Stimulated activated naive CD8-positive, alpha-beta T cell treated with anti-CD3 and anti-CD28 coated beads, Interleukin-15, Interleukin-2, amounts not matched to agents 100 ng/mL and 50 ng/mL, for 24 hours (primary cell): Measurements from ENCODE around the gene BEAN1.
"Not testable (repeated sequence)": the region's sequence is repeated elsewhere in the genome, so short reads cannot be mapped to it uniquely, and the experiment has no call there.

Experiments used
- H3K27ac Mint-ChIP-seq: one replicate; pipeline ENCODE4 v1.8.0; 2021; ENCODE audit warnings: mild to moderate bottlenecking, mixed read lengths
- H3K27me3 Mint-ChIP-seq: one replicate; pipeline ENCODE4 v1.8.0; 2021; ENCODE audit warnings: mixed read lengths
- H3K36me3 Mint-ChIP-seq: one replicate; pipeline ENCODE4 v1.8.0; 2021; ENCODE audit warnings: low read depth, mixed read lengths
- H3K4me1 Mint-ChIP-seq: one replicate; pipeline ENCODE4 v1.8.0; 2021; ENCODE audit warnings: low read depth, mixed read lengths
- H3K4me3 Mint-ChIP-seq: one replicate; pipeline ENCODE4 v1.8.0; 2021; ENCODE audit warnings: mild to moderate bottlenecking, mixed read lengths
- H3K9me3 Mint-ChIP-seq: one replicate; pipeline ENCODE4 v1.8.0; 2021; ENCODE audit warnings: mixed read lengths

Gene BEAN1

DNA sequence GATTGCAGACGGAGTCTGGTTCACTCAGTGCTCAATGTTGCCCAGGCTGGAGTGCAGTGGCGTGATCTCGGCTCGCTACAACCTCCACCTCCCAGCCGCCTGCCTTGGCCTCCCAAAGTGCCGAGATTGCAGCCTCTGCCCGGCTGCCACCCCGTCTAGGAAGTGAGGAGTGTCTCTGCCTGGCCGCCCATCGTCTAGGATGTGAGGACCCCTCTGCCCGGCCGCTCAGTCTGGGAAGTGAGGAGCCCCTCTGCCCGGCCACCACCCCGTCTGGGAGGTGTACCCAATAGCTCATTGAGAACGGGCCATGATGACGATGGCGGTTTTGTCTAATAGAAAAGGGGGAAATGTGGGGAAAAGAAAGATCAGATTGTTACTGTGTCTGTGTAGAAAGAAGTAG is 87.3 kb downstream of the BEAN1 start:
- H3K36me3 Mint-ChIP-seq, H3K9me3 Mint-ChIP-seq, H3K27ac Mint-ChIP-seq, H3K4me3 Mint-ChIP-seq, H3K27me3 Mint-ChIP-seq: not testable (repeated sequence)
- peaks cover 52% of the 10 kb centered on the region for H3K4me1 Mint-ChIP-seq

DNA sequence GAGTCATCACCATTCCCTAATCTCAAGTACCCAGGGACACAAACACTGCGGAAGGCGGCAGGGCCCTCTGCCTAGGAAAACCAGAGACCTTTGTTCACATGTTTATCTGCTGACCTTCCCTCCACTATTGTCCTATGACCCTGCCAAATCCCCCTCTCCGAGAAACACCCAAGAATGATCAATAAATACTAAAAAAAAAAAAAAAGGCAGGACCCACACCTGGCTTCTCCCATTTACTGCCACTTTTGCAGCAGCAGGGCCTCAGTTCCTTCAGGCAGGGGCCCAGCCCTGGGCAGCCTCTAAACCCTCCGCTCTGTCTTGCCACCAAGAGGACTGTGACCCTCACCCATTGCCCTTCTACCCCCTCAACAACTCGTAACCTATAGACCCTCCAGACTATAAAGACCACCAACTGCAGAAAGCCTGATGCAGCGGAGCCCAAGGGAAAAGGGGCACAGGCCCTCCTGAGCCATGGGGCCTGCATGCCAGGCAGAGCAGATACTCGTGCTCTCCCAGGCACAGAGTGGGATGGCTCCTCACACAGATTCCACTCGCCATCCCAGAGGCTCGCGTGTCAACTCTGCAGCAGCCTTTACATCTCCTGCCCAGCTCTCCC is 88.0 kb downstream of the BEAN1 start:
- H3K36me3 Mint-ChIP-seq, H3K9me3 Mint-ChIP-seq, H3K4me3 Mint-ChIP-seq, H3K27me3 Mint-ChIP-seq: not testable (repeated sequence)
- peak overlapping the region; percentile 50 for H3K27ac Mint-ChIP-seq
- H3K4me1 Mint-ChIP-seq = peaks cover 59% of the 10 kb centered on the region

DNA sequence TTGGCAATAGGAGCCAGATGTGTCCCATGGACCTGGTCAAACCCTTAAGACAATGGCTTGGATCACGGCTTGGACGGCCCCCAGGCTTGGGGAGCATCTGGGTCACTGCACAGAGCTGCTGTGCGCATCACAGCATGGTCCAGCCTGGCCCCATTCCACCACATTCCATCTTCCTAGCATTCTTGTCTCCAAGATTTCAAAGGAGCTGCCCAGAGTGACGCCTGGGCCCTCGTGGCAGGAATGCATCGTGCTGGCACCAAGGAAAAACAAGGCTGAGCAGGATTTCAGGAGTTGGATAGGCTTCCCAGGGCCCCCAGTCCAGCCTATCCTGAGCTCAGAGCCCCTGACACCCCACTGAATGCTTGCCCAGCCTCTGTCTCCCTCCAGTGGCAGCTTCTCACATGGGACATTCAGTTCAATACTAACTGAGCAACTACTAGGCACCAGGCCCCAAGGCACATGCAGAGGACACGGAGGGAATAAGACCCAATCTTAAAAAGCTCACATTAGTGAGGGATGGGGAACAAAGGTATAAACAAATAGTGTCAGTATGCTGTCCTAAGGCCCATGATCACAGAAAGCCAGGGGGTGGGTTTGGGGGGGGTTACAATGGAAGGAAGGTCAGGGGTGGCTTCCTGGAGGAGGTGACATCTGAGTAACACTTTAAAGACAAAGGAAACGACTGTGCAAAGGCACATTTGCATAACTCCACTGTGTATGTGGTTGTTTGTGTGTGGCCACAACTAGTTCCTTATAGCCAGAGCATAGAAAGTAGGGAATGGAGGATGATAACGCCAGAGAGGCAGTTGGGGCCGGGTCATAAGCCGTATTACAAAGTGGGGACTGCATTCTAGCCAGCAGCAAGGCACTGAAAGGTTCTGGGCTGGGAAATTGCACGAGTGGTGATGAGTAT is 88.8 kb downstream of the BEAN1 start:
- Mint-ChIP-seq H3K9me3 (no peaks in the 10 kb centered on the region), H3K27me3 (no peaks in the 10 kb centered on the region), H3K4me1 (peaks cover 67% of the 10 kb centered on the region), H3K36me3 (no peaks in the 10 kb centered on the region), H3K27ac (peak overlapping the region; percentile 96), H3K4me3 (peak overlapping the region; percentile 82)

DNA sequence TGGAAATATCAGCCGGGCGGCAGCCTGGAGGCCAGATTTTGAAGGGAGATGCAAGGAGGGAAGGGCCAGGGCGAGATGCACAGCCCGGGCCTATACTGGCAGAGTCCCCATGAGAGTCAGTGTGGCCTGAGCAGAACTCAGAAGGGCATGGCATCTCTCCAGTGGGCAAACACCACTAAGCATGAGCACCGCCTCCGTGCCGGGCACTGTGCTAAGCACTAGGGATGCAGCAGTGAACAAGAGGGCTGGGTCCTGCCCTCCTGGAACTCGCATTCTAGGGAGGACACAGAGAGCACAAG is 89.4 kb downstream of the BEAN1 start:
- no peaks in the 10 kb centered on the region for H3K27me3 Mint-ChIP-seq
- peak overlapping the region; percentile 96 for H3K27ac Mint-ChIP-seq
- no peaks in the 10 kb centered on the region for H3K36me3 Mint-ChIP-seq
- H3K4me3 Mint-ChIP-seq = peak overlapping the region; percentile 82
- no peaks in the 10 kb centered on the region for H3K9me3 Mint-ChIP-seq
- H3K4me1 Mint-ChIP-seq = peaks cover 73% of the 10 kb centered on the region

DNA sequence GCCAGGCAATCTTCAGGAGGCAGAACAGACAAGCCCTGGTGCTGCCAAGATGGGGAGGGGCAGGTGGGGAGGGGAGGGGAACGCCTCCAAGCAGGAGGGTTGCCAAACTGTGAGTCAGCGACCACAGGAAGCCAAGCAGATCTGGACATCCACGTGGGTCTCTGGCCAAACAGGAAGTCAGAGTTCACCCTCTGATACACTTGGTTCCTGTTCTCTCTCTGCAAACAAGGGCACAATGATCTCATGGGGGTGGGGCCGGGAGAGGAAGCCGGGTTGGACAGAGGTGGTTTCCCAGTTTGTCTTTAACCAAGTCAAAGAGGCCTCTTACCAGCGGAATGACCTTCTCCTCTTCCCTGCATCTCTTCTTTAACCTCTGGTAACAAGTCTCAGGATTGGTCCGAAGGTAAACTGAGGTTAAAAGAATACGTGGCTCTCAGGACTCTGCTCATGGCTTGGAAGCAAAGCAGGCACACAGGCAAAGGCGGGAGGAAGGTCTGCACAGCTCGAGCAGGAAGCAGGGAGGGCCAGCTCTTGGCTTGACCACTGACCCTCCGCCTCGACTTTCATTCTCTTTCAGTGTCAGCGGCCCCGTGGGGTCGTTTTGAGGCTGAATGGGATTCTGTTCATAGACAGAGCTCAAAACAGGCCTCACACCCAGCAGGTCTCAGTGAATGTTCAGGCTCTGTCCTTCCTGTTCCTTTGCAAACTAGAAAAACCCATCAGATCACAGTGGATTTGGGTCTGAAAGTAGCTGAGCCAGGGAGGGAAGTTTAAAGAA is 89.9 kb downstream of the BEAN1 start:
- Mint-ChIP-seq H3K4me1 (peaks cover 74% of the 10 kb centered on the region), H3K36me3 (no peaks in the 10 kb centered on the region), H3K4me3 (peak overlapping the region; percentile 82), H3K27me3 (no peaks in the 10 kb centered on the region), H3K27ac (peak overlapping the region; percentile 96), H3K9me3 (no peaks in the 10 kb centered on the region)

DNA sequence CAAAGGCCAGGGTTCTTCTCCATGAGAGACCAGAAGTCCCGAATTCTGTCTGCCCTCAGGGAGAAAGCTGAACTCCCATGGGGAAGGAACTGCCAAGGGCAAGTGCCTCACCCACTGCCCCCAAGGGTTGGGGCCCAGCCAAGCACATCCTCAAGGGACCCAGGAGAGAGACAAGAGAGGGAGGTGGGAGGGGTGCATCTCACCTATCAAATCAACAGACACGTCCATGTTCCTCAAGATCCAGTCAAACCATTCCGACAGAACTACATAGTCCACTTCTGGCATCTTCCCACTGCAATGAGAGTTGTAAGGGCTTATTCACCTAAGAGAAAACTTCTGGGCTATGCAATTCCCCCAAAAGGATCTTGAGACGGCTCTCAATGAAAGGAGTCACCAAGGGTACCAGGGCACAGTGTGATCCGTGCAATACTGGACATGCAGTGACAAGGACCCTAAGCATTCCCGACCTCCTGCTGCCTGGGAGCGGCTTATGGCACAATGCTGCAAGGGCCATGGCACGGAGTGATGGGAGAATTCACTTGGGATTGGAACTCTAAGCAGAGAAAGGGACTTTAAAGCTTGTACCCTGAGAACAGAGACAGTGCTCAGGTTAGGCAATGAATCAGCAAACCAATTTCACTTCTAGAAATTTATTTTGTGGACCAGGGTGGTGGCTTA is 90.6 kb downstream of the BEAN1 start:
- Mint-ChIP-seq H3K4me3 (peak overlapping the region; percentile 82), H3K9me3 (no peaks in the 10 kb centered on the region), H3K36me3 (no peaks in the 10 kb centered on the region), H3K27me3 (no peaks in the 10 kb centered on the region), H3K4me1 (peaks cover 81% of the 10 kb centered on the region), H3K27ac (peak overlapping the region; percentile 96)

DNA sequence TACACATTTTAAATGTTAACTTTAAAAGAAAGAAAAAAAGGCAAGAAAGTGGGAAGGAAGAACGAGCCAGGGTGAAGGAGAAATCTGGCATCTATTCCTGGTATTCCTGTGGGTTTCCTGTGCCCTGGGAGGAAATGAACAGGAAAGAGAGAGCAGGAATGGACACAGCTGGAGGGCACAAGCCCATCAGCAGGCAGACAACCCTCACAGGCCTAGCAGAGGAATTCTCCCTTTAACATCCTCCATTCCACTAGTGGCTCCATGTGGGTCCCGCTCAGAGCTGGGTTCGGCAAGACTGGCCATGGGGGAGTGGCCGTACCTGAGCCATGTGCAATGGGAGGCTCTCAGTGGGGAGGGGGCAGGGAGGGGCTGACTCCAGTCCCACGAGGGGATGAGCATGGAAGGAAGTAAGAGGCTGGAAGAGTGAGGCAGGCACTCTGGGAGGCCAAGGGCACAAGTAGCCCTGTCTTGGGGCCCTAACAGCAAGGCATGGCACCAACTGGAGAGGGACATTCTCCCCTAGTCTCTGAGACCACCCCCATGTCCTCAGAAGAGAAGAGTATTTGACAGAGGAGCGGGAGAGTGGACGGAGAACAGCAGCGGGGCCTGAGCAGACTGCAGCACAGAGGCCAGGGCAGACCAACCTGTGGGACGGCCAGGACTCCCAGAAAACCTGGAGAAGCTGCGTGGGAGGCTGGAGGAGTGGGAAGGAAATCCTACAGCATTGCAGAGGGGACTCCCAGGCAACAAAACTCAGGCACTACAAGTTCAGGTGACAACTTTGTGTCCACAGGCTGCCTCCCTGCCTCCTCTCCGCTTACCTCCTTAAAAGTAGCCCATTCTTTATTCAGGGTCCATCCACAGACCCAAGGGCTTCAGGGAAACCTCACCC is 92.6 kb downstream of the BEAN1 start:
- no peaks in the 10 kb centered on the region for H3K27me3 Mint-ChIP-seq
- peak overlapping the region; percentile 97 for H3K27ac Mint-ChIP-seq
- H3K9me3 Mint-ChIP-seq = no peaks in the 10 kb centered on the region
- H3K36me3 Mint-ChIP-seq = no peaks in the 10 kb centered on the region
- peaks cover 100% of the 10 kb centered on the region for H3K4me1 Mint-ChIP-seq
- no peak overlapping the region for H3K4me3 Mint-ChIP-seq

DNA sequence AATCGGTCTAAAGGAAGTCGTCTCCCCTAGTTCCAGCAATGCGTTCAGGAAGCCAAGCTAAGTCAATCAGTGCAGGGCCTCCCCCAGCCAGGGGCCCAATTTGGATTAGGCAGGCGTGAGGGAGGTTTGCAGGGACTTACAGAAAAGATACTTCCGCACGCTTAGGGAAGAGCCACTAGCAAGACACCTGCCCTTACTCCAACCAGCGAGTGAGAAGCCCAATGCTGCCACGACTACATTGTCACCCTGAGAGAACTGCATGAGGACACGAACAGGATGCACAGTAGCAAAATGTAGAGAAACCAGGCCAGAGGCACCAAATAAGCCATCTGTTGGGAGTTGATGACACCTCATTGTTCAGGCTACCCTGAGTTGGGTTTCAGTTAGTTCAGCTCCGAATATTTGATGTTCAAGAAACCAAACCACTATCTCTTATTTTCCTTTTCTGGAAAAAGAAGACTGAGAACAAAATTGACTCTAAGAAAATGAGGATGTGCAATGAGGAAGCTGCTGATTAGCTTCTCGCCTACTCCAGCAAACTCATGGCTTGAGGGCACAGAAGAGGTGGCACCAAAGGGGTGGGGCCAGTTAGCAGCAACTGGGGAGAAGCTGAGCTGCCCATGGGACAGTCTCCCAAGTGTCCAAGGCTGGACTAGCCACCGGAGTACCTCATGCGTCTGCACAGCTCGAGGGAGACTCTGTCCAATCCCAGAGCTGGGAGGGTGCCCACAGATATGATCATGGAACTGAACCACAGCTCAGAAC is 93.5 kb downstream of the BEAN1 start:
- Mint-ChIP-seq H3K9me3 (no peaks in the 10 kb centered on the region), H3K4me1 (peaks cover 99% of the 10 kb centered on the region), H3K36me3 (no peaks in the 10 kb centered on the region), H3K4me3 (peak overlapping the region; percentile 13), H3K27me3 (no peaks in the 10 kb centered on the region), H3K27ac (peak overlapping the region; percentile 97)

DNA sequence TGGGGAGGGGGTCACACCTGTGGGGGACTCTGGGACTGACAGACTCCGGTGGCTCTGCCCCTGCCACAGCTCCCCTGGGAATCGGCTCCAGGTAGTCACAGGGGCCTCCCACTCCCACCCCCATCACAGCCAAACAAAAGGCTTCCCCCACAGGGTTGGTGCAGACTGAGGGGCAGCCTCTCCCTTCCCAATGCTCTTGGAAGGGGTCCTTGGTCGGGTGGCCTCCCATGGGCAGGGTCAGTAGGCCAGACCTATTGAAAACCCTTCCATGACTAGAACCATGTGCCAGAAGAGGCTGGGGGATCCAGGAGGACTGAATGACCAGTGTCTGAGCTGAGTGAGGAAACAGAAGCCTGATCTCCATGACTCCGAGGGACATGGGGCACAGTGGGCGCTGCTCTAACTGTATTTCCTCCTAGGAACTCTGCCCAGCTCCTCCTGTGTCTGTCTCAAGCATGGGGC is 94.2 kb downstream of the BEAN1 start:
- H3K4me3 Mint-ChIP-seq = peak overlapping the region; percentile 72
- no peaks in the 10 kb centered on the region for H3K27me3 Mint-ChIP-seq
- peaks cover 99% of the 10 kb centered on the region for H3K4me1 Mint-ChIP-seq
- no peaks in the 10 kb centered on the region for H3K9me3 Mint-ChIP-seq
- H3K36me3 Mint-ChIP-seq = no peaks in the 10 kb centered on the region
- peak overlapping the region; percentile 97 for H3K27ac Mint-ChIP-seq

DNA sequence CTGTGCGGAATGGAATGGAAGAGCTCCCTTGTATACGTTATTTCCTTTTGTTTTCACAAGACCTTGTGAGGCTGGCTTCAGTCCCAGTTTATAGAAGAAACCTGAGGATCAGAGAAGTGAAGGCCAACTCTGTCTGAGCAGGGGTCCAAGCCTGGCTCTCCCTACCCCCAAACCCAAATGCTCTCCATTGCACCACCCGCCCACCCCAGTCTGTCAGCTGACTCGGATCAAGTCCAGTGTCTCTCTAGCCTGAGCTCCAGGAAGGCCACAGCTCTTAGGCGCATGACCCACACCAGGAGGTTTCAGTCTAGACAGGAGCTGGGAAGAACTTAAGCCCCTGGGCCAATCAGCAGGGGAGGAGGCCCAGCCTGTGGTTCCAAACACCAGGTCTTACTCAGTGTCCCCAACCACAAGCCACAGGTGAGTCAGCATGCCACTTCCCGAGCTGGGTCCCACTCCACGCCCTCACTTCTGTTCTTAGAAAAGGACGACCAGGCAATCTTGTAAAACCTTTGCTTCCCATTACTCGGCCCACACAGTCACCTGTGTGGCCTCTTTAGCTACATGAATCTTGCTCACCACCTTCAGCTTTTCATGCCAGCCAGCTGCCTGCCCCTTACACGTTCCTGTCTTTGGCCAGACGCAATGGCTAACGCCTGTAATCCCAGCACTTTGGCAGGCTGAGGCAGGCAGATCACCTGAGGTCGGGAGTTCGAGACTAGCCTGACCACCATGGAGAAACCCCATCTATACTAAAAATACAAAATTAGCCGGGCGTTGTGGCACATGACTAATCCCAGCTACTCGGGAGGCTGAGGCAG is 95.1 kb downstream of the BEAN1 start:
- no peaks in the 10 kb centered on the region for H3K36me3 Mint-ChIP-seq

DNA sequence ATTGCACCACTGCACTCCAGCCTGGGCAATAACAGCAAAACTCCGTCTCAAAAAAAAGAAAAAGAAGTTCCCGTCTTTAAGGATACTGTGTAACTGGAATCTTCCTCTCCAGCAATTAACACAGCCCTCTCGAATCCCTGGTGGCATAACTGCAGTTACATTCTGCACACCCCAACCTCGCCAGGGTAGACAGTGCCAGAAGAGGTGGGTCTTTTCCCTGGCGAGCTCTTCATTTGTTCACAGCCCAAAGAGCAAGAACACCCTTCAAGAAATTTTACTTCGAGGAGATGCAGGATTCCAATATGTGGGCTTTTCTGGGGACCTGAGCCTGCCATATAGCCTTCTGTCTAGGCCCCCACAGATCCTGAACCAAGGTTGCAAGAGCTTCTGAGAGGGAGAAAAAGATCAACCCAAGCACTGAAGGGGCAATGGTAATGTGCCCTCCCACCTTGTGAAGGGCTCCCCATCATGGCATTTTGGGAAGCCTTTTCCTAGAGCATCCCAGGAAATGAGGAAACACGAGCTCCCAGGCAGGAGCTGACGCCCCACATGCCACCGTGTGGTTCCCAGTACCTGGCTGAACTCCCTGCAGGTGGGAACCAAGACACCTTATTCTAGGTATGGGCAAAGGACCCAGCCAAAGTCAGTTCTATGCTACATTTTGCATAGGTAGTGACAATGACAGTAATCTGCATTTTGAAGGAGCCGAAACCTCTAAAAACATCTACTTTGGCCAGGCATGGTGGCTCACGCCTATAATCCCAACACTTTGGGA is 95.9 kb downstream of the BEAN1 start:
- Mint-ChIP-seq H3K4me3 (no peak overlapping the region), H3K27ac (peak overlapping the region; percentile 97), H3K27me3 (no peaks in the 10 kb centered on the region), H3K4me1 (peaks cover 83% of the 10 kb centered on the region), H3K36me3 (no peaks in the 10 kb centered on the region), H3K9me3 (no peaks in the 10 kb centered on the region)

More for the DNA sequence above, 95.1 kb downstream of the BEAN1 start:
- Mint-ChIP-seq H3K4me3 (peak overlapping the region; percentile 72), H3K9me3 (no peaks in the 10 kb centered on the region), H3K4me1 (peaks cover 91% of the 10 kb centered on the region), H3K27ac (peak overlapping the region; percentile 97), H3K27me3 (no peaks in the 10 kb centered on the region)

DNA sequence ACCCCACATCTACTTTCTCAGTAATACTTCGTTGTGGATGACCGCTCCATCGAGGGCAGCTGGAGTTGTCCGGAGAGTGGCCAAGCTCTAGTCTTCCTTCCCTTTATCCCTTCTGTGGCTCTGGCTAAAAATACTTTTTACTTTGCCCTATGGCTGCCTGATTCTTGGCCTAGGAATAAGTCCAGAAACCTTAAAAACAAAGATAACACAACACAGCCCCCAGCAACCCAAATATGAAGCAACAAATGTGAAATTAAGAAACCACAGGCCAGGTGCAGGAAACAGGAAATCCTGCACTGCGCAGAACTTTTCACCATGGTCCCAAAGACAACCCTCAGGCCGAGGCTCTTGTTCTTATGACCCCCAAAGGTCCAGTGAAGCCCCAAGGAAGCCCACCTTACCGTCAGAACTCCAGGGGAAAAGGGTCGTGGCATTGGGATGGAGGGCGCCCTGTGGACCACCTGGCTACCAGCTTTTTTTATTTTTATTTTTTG is 96.8 kb downstream of the BEAN1 start:
- Mint-ChIP-seq H3K9me3 (no peaks in the 10 kb centered on the region), H3K4me3 (peak overlapping the region; percentile 56), H3K27me3 (no peaks in the 10 kb centered on the region), H3K27ac (peak overlapping the region; percentile 97), H3K4me1 (peaks cover 75% of the 10 kb centered on the region), H3K36me3 (peaks cover 2% of the 10 kb centered on the region)
